ENCODE results near the gene AGAP1.
"Not testable (repeated sequence)": the region's sequence is repeated elsewhere in the genome, so short reads cannot be mapped to it uniquely, and the experiment has no call there.

AGAP1 gene

GRCh38 chr2:235934774-235935484 is 441.1 kb downstream of the AGAP1 start:
- DNase-seq, result no peak

GRCh38 chr2:235935773-235936172 is 441.9 kb downstream of the AGAP1 start:
- peak; percentile 45 for DNase-seq

GRCh38 chr2:235936493-235936892 is 442.6 kb downstream of the AGAP1 start:
- DNase-seq, result peak; percentile 49

GRCh38 chr2:235937087-235937486 is 443.2 kb downstream of the AGAP1 start:
- DNase-seq, result peak; percentile 17

DNA sequence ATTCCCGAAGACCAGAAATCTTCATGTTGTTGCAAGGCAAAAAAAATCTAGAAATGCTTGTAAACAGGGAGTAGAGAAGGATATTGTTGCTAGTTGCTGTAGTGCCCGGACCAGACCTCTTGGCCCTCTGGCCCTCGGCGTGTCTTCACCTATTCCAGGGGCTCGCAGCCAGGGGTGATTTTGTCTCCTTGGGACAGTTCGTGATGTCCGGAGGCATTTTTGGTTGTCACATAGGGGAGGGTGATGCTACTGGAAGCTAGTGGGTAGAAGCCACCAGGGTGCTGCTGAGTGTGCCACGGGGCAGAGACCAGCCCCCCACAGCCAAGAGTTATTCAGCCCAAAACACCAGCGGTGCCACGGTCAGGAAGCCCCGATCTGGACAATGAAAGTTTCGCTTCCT is 443.7 kb downstream of the AGAP1 start:
- DNase-seq, result no peak

GRCh38 chr2:235937936-235938335 is 444.1 kb downstream of the AGAP1 start:
- DNase-seq, result no peak

DNA sequence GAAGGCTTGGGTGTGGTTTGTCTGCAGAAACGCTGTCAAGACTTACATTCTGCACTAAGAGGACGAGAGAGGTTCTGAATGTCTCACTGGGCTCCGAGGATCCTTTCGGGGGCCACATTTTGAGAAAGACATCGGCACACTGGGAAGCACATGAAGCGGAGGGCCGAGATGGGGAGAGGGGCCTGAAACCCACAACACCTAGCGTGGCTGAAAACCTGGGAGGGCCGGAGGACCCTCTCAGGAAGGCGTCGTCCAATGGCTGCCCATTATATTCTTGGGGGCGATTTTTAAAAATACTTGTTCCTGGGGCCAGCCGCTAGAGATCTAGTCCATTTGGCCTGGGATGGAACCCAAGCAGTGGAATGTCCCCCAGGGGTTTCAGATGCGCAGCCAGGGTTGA is 444.8 kb downstream of the AGAP1 start:
- no peak for DNase-seq

GRCh38 chr2:235939471-235939870 is 445.6 kb downstream of the AGAP1 start:
- no peak for DNase-seq

DNA sequence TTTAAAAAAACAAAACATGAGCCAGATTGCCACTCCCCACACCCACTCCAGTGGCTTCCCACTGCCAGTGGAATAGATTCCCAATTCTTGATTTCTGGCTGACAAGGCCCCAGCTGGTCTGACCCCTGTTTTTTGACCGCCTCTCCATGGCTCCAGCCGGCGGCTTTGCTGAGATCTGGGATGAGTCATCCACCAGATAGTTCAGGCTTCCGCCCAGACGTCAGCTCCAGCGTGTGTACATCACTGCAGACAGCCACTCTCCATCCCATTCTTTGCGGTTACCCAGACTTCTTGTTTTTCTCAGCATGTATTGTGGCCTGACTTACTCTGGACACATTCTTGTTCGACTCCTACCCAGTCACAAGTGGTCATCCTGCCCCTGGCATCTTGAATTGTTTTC is 446.5 kb downstream of the AGAP1 start:
- DNase-seq, result no peak

- no peak for DNase-seq
Measured at GRCh38 chr2:235944591-235944990, 450.7 kb downstream of the AGAP1 start.

GRCh38 chr2:235945608-235946140 is 451.8 kb downstream of the AGAP1 start:
- DNase-seq, result no peak

DNA sequence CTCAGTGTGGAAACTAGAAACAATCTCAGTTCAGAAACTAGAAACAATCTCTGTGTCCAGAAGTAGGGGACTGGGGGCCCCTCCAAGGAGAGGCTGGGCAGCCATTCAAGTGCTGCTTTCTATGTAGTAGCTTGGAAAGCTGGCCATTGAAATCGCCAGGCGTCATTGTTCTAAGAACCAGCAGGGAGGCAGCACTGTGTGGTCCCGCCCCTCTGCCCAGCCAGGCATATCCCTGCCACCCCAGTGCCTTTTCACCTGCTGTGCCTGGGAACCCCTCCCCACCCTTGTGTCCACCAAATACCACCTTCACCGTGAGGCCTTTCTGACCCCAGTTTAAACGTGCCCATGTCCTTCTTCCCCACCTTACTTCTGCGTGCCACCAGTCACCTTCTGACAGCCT is 452.7 kb downstream of the AGAP1 start:
- no peak for DNase-seq

DNA sequence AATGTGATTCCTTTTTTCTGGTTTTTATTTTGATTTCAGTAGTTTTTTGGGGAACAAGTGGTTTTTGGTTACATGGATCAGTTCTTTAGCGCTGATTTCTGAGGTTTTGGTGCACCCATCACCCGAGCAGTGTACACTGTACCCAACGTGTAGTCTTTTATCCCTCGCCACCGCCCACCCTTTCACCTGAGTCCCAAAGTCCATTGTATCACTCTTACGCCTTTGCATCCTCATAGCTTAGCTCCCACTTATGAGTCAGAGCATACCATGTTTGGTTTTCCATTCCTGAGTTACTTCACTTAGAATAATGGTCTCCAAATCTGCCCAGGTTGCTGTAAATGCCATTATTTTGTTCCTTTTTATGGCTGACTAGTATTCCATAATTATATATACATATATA is 453.2 kb downstream of the AGAP1 start:
- not testable (repeated sequence) for DNase-seq

- no peak for DNase-seq
Measured at GRCh38 chr2:235949567-235950472, 456.0 kb downstream of the AGAP1 start.

- DNase-seq, result no peak
Measured at GRCh38 chr2:235950473-235950809, 456.6 kb downstream of the AGAP1 start.

- no peak for DNase-seq
Measured at GRCh38 chr2:235951493-235951892, 457.6 kb downstream of the AGAP1 start.

- no peak for DNase-seq
Measured at GRCh38 chr2:235951982-235952381, 458.1 kb downstream of the AGAP1 start.

- DNase-seq, result no peak
Measured at GRCh38 chr2:235952714-235953113, 458.9 kb downstream of the AGAP1 start.

DNA sequence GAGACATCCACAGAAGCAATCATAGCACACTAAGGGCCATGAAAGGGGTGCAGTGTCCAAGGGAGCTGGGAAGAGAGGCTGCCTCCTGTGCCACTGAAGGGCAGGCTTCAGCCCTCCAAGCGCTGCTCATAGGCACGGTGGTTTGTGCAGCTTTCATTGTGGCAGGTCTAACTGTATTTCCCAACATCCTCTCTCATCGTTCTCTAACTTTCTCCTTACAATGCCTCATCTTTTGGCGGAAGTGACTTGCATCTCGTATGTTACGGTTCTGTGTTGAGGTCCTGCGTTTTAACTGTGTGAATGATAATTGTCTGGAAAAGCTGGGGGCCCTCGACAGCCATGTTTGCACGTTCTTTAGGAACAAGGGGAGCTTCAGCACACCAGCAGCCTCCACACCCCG is 460.4 kb downstream of the AGAP1 start:
- DNase-seq, result no peak

GRCh38 chr2:235954888-235955480 is 461.1 kb downstream of the AGAP1 start:
- no peak for DNase-seq

- DNase-seq, result no peak
Measured at GRCh38 chr2:235955664-235956063, 461.8 kb downstream of the AGAP1 start.

DNA sequence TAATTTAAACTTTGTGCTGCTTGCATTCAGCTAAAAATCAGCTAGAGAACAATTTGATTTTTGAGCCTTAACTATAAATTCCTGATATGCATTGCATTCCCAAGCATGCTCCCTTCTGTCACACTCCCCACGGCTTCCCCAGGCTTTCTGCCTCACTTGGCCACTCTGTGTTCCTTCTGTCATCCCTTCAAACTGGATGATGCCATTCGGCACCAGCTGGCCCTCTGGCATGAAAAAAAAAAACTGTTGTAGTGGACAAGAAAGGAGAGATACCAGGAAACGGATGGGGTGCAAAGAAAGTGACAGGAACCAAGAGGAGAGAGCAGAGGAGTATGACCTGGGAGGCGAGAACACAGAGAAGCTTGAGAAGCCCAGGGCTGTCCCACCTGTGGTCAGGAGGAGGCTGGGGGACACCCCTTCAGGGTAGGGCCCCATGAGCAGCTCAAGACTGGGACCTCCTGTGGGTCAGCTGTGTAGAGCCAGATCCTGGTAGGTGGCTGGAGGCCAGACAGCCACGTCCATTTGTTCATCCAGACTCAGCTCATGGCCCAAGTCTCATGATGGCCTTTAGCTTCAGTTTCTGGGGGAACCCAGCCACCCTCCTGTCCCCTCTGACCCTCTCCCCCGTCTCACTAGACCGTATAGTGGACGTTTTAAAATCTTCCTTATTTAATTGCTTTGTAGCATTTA is 462.6 kb downstream of the AGAP1 start:
- DNase-seq, result no peak

- no peak for DNase-seq
Measured at GRCh38 chr2:235957251-235957650, 463.4 kb downstream of the AGAP1 start.
